Hematopoietic multipotent progenitor cell treated with erythropoietin and hydrocortisone succinate and interleukin-3 and kit ligand, for 6 days (in vitro differentiated cells): Measurements from ENCODE around the gene TAF11L6.
"Not testable (repeated sequence)": the region's sequence is repeated elsewhere in the genome, so short reads cannot be mapped to it uniquely, and the experiment has no call there.

Experiments used
- DNase-seq: peaks from one replicate; pipeline ENCODE4 v3.0.0-alpha.2; 2015

Gene TAF11L6

DNA sequence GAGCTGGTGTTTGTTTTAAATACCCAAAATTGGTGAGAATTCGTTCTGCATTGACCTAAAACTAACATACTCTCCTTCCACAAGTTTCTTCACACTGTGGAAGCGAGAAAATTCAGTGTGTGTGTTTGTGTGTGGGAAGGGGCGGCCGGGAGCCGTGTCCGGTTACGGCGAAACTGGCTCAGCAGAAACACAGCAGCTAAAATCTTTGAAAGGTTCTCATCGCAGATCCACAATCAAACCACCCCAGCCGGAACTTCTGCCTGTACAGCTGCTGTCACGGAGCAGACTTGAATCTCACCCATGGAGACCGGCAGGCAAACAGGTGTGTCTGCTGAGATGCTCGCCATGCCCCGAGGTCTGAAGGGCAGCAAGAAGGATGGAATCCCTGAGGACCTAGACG is at the start of gene TAF11L6:
TSS of gene TAF11L6 (plus strand) at position 301 of the 400 bp plus-strand sequence.
- DNase-seq = not testable (repeated sequence)

DNA sequence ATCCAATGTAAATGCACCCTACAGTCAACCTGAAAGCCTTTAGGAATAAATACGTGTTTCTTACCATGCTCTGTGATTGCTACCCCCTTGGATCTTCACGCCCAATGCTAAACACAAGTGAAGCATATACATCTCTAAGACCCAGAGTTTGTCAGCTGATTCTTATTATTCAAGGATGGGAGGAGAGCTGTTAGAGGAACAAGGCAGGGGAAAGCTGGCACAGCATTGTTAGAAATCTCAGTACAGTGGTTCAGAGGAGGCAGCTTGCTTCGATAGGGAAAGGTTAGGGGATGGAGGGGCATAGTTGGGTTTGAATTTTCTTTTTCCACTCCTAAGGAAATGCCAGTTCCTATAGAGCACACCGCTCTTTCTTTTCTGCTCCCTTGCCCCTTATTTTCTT is 47.1 kb upstream of the TAF11L6 start:
- no peak for DNase-seq

DNA sequence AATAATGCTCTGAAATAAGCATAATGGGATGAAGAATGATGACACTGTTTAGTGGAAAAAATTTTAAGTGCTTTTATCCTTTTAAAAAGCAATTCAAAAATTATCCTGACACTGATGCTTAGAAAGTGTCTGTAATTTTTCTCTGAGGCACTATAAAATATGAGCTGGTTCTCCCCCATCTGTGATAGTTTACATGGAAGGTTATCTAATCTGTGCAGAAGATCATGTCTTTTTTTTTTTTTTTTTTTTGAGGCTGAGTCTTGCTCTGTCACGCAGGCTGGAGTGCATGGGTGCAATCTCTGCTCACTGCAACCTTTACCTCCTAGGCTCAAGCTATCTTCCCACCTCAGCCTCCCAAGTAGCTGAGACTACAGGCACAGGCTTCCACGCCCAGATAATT is 45.7 kb upstream of the TAF11L6 start:
- peak; percentile 2 for DNase-seq

DNA sequence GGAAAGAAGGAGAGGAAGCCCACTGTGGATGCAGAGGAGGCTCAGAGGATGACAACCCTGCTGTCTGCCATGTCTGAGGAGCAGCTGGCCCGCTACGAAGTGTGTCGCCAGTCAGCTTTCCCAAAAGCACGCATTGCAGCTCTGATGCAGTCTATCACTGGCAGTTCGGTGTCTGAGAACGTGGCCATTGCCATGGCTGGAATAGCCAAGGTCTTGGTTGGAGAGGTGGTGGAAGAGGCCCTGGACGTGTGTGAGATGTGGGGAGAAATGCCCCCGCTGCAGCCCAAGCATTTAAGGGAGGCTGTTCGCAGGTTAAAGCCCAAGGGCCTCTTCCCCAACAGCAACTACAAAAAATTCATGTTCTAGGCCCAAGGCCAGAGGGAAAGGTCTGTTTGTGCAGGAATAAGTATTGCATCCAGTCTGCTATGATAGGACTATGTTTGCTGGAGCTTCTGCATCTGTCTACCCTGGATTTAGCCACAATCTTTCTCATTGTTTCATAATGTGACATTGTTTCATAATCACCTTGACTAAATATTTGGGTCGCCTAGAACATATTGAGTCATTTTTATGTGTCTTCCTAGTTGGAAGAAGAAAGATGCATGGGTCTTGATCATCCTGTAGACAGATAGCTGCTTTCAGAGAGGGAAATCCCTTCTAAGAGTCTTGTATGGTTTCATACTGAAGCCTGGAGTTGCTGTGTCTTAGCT is 41.9 kb upstream of the TAF11L6 start:
- not testable (repeated sequence) for DNase-seq

DNA sequence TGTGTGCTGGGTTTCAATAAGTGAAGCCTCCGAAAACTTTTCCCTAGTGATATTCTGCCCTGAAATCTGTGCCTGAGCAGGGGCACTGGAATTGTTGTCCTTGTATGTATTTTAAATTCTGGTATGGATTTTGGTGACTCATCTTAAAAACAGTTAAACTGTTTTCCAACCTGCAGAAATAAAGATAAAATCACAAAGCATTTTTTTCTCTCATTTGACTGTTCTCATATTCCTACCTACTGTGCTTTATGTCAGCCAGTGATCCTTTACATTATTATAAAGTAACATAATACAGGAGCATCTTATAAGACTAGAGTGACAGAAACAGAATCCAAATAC is 41.3 kb upstream of the TAF11L6 start:
- no peak for DNase-seq

DNA sequence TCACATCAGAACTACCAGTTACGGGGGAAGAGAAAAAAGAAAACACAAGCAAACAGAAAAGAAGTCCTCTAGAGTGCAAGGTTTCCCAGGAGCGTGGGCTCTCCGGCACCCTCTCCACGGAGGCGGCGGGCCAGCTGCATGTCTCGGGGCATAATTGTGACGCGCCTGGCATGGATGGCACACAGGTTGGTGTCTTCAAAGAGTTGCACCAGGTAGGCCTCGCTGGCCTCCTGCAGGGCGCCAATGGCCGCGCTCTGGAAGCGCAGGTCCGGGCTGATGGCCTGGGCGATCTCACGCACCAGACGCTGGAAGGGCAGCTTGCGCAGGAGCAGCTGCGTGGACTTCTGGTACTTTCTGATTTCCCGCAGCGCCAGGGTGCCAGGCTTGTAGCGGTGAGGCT is 37.2 kb upstream of the TAF11L6 start:
- DNase-seq = not testable (repeated sequence)

DNA sequence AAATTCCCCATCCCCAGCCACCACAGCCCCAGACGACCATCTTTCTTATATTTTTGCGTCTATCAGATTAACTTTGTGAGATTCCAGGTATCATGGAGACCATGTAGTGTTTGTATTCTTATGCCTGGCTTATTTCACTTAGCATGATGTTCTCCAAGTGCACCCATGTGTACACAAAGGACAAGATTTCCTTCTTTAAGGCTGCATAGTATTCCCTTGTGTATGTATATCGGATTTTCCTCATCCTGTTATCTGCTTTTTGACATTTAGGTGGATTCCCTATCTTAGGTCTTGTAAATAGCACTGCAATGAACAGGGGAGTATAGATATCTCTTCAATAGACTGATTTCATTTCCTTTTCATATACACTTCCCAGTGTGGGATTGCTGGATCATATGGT is 35.7 kb upstream of the TAF11L6 start:
- DNase-seq = no peak

DNA sequence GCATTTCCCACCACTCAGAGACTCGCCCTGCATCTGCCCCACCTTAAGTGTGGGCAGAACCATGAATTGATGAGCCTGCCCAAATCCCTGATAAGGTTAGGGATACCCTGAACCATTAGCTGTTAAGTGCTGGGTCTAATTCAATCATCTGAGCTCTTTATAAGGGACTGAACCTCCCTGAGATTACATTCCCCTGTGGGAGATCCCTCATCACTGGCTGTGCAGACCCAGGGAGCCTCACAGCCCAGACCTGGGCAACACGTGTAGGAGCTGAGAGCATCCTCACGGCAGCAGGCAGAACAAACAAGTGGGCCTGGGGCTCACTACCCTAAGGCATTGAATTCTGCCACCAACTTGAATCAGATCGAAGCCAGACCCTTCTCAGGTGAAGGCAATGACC is 31.0 kb upstream of the TAF11L6 start:
- DNase-seq = no peak

DNA sequence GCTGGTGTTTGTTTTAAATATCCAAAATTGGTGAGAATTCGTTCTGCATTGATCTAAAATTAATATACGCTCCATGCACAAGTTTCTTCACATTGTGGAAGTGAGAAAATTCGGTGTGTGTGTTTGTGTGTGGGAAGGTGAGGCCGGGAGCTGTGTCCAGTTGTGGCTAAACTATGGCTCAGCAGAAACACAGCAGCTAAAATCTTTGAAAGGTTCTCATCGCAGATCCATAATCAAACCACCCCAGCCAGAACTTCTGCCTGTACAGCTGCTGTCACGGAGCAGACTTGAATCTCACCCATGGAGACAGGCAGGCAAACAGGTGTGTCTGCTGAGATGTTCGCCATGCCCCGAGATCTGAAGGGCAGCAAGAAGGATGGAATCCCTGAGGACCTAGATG is 30.5 kb upstream of the TAF11L6 start, which contains the start of gene TAF11L2:
TSS of gene TAF11L2 (plus strand) at position 301 of the 400 bp plus-strand sequence.
- DNase-seq = not testable (repeated sequence)

DNA sequence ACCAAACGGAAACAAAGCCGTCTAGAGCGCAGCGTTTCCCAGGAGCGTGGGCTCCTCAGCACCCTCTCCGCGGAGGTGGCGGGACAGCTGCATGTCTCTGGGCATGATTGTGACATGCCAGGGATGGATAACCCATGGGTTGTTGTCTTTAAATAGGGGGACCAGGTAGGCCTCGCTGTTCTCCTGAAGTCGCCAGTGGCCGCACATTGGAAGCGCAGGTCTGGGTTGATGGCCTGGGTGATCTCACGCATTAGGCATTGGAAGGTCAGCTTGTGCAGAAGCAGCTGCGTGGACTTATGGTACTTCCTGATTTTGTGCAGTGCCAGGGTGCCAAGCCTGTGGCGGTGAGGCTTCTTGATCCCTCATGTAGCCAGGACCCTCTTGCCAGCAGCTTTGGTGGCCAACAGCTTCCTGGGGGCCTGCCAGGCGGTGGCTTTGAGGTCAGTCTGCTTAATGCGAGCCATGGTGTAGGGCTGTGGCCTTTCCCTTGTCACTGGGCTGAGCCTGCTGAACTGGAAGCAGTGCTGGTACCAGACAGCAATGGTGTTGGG is 16.6 kb upstream of the TAF11L6 start:
- DNase-seq = no peak

DNA sequence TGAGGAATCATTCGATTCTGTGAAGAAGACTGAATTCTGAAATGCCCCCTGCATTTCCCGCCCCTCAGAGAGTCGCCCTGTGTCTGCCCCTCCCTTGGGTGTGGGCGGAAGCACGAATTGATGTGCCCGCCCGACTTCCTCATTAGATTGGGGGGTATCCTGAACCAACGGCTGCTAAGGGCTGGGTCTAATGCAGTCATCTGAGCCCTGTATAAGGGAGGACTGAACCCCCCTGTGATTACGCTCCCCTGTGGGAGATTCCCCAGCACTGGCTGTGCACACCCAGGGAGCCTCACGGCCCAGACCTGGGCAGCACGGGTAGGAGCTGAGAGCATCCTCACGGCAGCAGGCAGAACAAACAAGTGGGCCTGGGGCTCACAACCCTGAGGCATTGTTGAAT is 10.9 kb upstream of the TAF11L6 start:
- DNase-seq = not testable (repeated sequence)

DNA sequence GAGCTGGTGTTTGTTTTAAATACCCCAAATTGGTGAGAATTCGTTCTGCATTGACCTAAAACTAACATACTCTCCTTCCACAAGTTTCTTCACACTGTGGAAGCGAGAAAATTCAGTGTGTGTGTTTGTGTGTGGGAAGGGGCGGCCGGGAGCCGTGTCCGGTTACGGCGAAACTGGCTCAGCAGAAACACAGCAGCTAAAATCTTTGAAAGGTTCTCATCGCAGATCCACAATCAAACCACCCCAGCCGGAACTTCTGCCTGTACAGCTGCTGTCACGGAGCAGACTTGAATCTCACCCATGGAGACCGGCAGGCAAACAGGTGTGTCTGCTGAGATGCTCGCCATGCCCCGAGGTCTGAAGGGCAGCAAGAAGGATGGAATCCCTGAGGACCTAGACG is 10.4 kb upstream of the TAF11L6 start, which contains the start of gene TAF11L3:
TSS of gene TAF11L3 (plus strand) at position 301 of the 400 bp plus-strand sequence.
- DNase-seq = not testable (repeated sequence)

DNA sequence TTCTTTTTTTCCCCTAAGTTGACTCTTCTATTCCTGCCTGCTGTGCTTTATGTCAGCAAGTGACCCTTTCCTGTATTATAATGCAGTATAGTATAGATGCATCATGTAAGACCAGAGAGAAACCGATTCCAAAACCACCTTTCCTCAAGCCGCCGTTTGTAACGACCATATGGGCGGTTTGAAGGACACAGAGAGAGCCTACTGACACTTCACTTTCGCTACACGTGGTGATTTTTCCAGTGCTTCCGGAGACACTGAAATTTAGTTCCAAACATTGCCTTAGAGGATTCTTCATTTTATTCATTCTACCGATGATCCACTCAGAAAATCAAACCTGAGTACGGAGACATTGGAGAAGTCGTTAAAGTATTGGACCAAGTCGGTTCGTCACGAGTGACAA is 9.0 kb upstream of the TAF11L6 start:
- not testable (repeated sequence) for DNase-seq

DNA sequence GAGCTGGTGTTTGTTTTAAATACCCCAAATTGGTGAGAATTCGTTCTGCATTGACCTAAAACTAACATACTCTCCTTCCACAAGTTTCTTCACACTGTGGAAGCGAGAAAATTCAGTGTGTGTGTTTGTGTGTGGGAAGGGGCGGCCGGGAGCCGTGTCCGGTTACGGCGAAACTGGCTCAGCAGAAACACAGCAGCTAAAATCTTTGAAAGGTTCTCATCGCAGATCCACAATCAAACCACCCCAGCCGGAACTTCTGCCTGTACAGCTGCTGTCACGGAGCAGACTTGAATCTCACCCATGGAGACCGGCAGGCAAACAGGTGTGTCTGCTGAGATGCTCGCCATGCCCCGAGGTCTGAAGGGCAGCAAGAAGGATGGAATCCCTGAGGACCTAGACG is 7.0 kb upstream of the TAF11L6 start, which contains the start of gene TAF11L4:
TSS of gene TAF11L4 (plus strand) at position 301 of the 400 bp plus-strand sequence.
- DNase-seq = not testable (repeated sequence)

DNA sequence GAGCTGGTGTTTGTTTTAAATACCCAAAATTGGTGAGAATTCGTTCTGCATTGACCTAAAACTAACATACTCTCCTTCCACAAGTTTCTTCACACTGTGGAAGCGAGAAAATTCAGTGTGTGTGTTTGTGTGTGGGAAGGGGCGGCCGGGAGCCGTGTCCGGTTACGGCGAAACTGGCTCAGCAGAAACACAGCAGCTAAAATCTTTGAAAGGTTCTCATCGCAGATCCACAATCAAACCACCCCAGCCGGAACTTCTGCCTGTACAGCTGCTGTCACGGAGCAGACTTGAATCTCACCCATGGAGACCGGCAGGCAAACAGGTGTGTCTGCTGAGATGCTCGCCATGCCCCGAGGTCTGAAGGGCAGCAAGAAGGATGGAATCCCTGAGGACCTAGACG is 3.5 kb upstream of the TAF11L6 start, which contains the start of gene TAF11L5:
TSS of gene TAF11L5 (plus strand) at position 301 of the 400 bp plus-strand sequence.
- not testable (repeated sequence) for DNase-seq

DNA sequence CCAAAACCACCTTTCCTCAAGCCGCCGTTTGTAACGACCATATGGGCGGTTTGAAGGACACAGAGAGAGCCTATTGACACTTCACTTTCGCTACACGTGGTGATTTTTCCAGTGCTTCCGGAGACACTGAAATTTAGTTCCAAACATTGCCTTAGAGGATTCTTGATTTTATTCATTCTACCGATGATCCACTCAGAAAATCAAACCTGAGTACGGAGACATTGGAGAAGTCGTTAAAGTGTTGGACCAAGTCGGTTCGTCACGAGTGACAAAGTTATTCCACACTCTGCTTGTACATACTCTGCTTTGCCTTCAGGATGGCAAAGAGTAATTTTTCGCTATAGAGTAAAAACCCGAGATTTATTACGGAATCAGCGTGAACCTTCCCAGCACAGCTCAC is 2.0 kb upstream of the TAF11L6 start:
- DNase-seq = not testable (repeated sequence)
